HepG2 (cell line): ENCODE results near the gene SGCE. TPM values are rescaled to one million over a fixed set of nuclear protein-coding genes. Genes with fewer than 3 reads are reported as not detected.

Source experiments
- FOSL2 ChIP-seq: sonication (generic); formaldehyde crosslinking; IDR thresholded peaks from 2 replicates; pipeline ENCODE4 v1.4.0; 2020; ENCODE audit warnings: missing genetic modification reagents
- GMEB2 ChIP-seq: IDR thresholded peaks from 2 replicates; pipeline ENCODE4 v1.6.1; 2016; ENCODE audit warnings: missing biosample characterization, missing genetic modification reagents, low read depth
- NR2C2 ChIP-seq: sonication (generic); formaldehyde crosslinking; IDR thresholded peaks from 2 replicates; pipeline ENCODE4 v1.4.0; 2020; ENCODE audit warnings: missing genetic modification reagents, mild to moderate bottlenecking, moderate library complexity, borderline replicate concordance
- PAXIP1 ChIP-seq: sonication (generic); formaldehyde crosslinking; conservative IDR thresholded peaks from 2 replicates; pipeline ENCODE4 v1.4.0; 2020; ENCODE audit warnings: mild to moderate bottlenecking, missing genetic modification reagents, moderate library complexity
- TEAD2 ChIP-seq: sonication (generic); formaldehyde crosslinking; IDR thresholded peaks from 2 replicates; pipeline ENCODE4 v1.9.0; 2021; ENCODE audit warnings: missing genetic modification reagents
- TFAP4 ChIP-seq: sonication (generic); IDR thresholded peaks from 2 replicates; pipeline ENCODE4 v1.6.1; 2016; ENCODE audit warnings: low read depth, borderline replicate concordance
- TFDP1 ChIP-seq: IDR thresholded peaks from 2 replicates; pipeline ENCODE4 v1.6.1; 2016; ENCODE audit warnings: missing compliant biosample characterization, missing genetic modification reagents, borderline replicate concordance
- ZNF136 ChIP-seq: sonication (generic); formaldehyde crosslinking; IDR thresholded peaks from 2 replicates; pipeline ENCODE4 v1.8.1; 2022; ENCODE audit warnings: low read depth, mild to moderate bottlenecking, moderate library complexity, missing genetic modification reagents
- polyA plus RNA-seq, 8 experiments: library from polyadenylated mRNA; depleted of rRNA in 3 of 8; stranded (reverse) in 7 of 8; unstranded in 1 of 8; fragments of >200 nt; fragmentation: Illumina TruSeq in 4 of 8; extraction: Trizol in 4 of 8; gene quantifications; 2 replicates each; pipeline versions ENCODE4 v1.2.1 to v1.2.3, GENCODE V29; 2011 to 2016; ENCODE audit warnings: low read depth in 4 of 8, missing spikeins in 1 of 8, mixed read lengths in 1 of 8; ENCODE audit not compliant: insufficient read depth in 1 of 8
- total RNA-seq, 5 experiments: library from RNA; depleted of rRNA; stranded (reverse); fragments of >200 nt; fragmentation: Illumina TruSeq; extraction: Trizol; gene quantifications; 2 replicates each; pipeline ENCODE4 v1.2.3, GENCODE V29; 2016; ENCODE audit warnings: low read depth in 1 of 5

Gene SGCE
- total and polyA plus RNA-seq, 2 of the 13 experiments (the other 11 are each of a cell fraction or from before 2014, with no cell fraction given) = 52.3 to 71.1 TPM

GRCh38 chr7:94620703-94621118 is 35.2 kb downstream of the SGCE start (continued):
- TF ChIP-seq TFDP1 (CRISPR knock-in tag) (no peak), ZNF136 (CRISPR knock-in tag) (no peak), PAXIP1 (CRISPR knock-in tag) (peak; percentile 40; the same call in 1 of the 2 replicates), TFAP4 (no peak), TEAD2 (no peak), GMEB2 (CRISPR knock-in tag) (no peak), NR2C2 (CRISPR knock-in tag) (no peak), FOSL2 (peak; percentile 98)
